ENCODE measurements around the gene SRCIN1. TPM values are rescaled to one million over a fixed set of nuclear protein-coding genes. Genes with fewer than 3 reads are reported as not detected.
"Not testable (repeated sequence)": the region's sequence is repeated elsewhere in the genome, so short reads cannot be mapped to it uniquely, and the experiment has no call there.

The SRCIN1 gene
- total and polyA plus RNA-seq, 5 donors: 0.89 to 4.8 (median 2.6) TPM

DNA sequence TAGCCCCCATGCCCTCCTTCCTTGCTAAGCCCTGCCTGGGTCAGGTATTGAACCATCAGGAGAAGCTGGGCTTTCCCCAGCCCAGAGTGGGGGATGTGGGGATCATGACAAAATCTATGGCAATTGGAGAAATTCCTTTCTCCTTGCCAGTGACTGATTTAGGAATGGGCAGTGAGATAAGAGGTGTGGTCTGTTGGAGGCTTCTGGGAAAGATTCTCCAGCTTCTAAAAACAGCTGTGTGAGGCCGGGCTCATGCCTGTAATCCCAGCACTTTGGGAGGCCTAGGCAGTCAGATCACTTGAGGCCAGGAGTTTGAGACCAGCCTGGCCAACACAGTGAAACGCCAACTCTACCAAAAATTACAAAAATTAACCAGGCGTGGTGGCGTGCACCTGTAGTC is 69.1 kb downstream of the SRCIN1 start:
- H3K4me3 ChIP-seq (ENCODE audit: low read length): no peak overlapping the region
- H3K9me3 ChIP-seq (ENCODE audit: control insufficient read depth, low read length): no peaks in the 10 kb centered on the region
- 78% methylated on average over 4 of the region's 4 CpGs for WGBS
- H3K4me1 ChIP-seq (ENCODE audit: control insufficient read depth, insufficient read depth, low read length): no peaks in the 10 kb centered on the region
- DNase-seq (no peak), ATAC-seq (peak in 1 of 2 donors; percentile 12)
- H3K27me3 ChIP-seq (ENCODE audit: control insufficient read depth, insufficient read depth): no peaks in the 10 kb centered on the region
- no peak overlapping the region for H3K27ac ChIP-seq (ENCODE audit: low read length)
- intact Hi-C loops (cut with DNase I): no loop called here

DNA sequence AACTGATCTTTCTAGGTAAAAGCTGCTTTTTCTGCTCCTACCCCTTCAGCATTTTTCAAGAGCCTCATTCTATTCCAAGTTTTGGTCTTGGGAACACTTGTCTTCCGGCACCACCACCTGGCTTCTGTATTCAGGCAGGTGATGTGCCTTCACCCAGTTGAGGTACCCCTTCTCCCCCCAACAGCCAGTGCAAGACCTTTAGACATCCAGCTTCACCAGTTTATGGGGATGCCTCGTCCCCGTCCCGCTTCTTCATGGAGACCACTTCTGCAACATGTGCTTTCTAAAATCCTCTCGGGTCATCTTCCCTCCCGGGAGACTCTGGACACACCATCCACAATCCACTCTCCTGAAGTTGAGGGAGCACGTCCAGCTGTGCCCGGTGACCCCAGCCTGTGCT is 69.9 kb downstream of the SRCIN1 start:
- H3K27me3 ChIP-seq (ENCODE audit: control insufficient read depth, insufficient read depth): no peaks in the 10 kb centered on the region
- no peaks in the 10 kb centered on the region for H3K4me1 ChIP-seq (ENCODE audit: control insufficient read depth, insufficient read depth, low read length)
- intact Hi-C loops (cut with DNase I): no loop called here
- no peak overlapping the region for H3K27ac ChIP-seq (ENCODE audit: low read length)
- WGBS: 74% methylated on average over 8 of the region's 8 CpGs
- no peak for DNase-seq
- ATAC-seq: no peak
- H3K9me3 ChIP-seq (ENCODE audit: control insufficient read depth, low read length): no peaks in the 10 kb centered on the region
- no peak overlapping the region for H3K4me3 ChIP-seq (ENCODE audit: low read length)

- no peaks in the 10 kb centered on the region for H3K4me1 ChIP-seq (ENCODE audit: control insufficient read depth, insufficient read depth, low read length)
- H3K27ac ChIP-seq (ENCODE audit: low read length): no peak overlapping the region
- H3K9me3 ChIP-seq (ENCODE audit: control insufficient read depth, low read length): no peaks in the 10 kb centered on the region
- DNase-seq (no peak), ATAC-seq (no peak)
- no peaks in the 10 kb centered on the region for H3K27me3 ChIP-seq (ENCODE audit: control insufficient read depth, insufficient read depth)
- no peak overlapping the region for H3K4me3 ChIP-seq (ENCODE audit: low read length)
- WGBS: 64% methylated on average over 7 of the region's 7 CpGs
- intact Hi-C loops (cut with DNase I): no loop called here
Measured at GRCh38 chr17:38534498-38534885, 71.3 kb downstream of the SRCIN1 start.

DNA sequence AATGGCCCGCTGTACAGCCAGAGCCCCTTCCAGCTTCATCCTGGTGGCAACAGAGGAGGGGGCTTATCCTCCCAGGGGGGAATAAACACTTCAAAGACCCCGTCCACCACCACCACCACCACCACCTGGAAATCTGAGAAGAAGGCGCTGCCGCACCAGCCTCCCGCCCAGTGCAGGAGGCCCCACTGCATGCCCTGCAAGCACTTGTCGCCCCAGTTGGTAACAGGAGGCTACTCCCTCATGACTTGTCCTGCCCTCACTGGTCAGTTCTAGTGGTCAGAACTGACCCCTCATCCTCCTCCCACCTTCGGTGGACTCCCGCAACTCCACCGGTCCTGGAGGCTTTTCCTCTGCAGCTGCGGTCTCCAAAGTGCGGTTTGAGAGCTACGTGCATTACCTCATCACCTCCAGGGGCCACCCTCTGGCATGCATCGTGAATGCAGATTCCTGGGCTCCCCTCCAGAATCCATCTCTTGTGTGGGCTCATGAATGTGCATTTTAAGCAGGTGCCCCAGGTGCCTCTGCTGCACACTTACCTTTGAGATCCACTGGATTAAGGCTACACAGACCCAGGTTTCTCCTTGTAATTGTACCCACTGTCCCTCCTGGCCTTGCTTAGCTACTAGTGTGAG is 71.8 kb downstream of the SRCIN1 start:
- no peak overlapping the region for H3K4me3 ChIP-seq (ENCODE audit: low read length)
- DNase-seq: no peak
- 65% methylated on average over 13 of the region's 13 CpGs for WGBS
- no peak for ATAC-seq
- intact Hi-C loops (cut with DNase I): no loop called here
- H3K9me3 ChIP-seq (ENCODE audit: control insufficient read depth, low read length): no peaks in the 10 kb centered on the region
- H3K27me3 ChIP-seq (ENCODE audit: control insufficient read depth, insufficient read depth): no peaks in the 10 kb centered on the region
- no peak overlapping the region for H3K27ac ChIP-seq (ENCODE audit: low read length)
- no peaks in the 10 kb centered on the region for H3K4me1 ChIP-seq (ENCODE audit: control insufficient read depth, insufficient read depth, low read length)

DNA sequence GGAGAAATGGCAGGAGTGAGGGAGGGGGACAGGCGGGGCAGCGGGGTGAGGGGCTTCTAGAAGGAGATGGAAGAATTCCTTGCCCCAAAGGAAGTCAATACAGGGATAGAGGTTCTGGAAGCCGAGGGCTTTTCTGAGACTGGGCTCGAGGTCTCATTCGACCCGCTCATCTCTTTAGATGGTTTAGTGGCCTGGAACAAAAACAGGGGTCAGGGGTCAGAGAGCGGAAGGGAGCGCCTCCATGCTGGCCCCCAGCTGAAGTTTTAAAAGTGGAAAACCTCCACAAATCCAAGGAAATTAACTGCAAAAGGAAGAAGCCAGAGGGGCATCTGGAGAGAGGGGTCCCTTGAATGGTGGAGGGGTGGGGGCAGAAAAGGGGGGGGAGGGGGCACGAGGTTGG is 72.5 kb downstream of the SRCIN1 start:
- 60% methylated on average over 9 of the region's 9 CpGs for WGBS
- Histone ChIP-seq H3K27me3 (ENCODE audit: control insufficient read depth, insufficient read depth) (no peaks in the 10 kb centered on the region), H3K27ac (ENCODE audit: low read length) (no peak overlapping the region), H3K9me3 (ENCODE audit: control insufficient read depth, low read length) (no peaks in the 10 kb centered on the region), H3K4me1 (ENCODE audit: control insufficient read depth, insufficient read depth, low read length) (no peaks in the 10 kb centered on the region), H3K4me3 (ENCODE audit: low read length) (no peak overlapping the region)
- intact Hi-C loops (cut with DNase I): no loop called here
- ATAC-seq (no peak), DNase-seq (no peak)

DNA sequence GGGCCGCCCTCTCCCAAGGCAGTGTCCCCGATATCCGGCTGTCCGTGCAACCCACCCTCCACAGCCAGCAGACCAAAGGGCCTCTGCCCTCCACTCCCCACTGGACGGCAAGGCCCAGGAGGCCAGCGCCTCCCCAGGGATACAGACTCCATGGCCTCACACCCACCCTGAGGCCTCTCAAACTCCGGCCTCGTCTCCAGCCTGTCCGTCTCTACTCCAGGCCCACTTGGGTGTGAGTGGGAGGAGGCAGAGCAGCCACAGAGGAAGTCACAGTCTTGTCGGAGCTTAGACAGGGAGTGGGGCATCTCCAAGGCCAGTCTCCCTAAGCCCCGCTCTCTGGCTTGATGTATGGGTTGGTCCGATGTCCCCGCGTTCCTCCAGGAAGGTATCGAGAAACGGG is 73.3 kb downstream of the SRCIN1 start:
- Histone ChIP-seq H3K27ac (ENCODE audit: low read length) (no peak overlapping the region), H3K9me3 (ENCODE audit: control insufficient read depth, low read length) (no peaks in the 10 kb centered on the region), H3K27me3 (ENCODE audit: control insufficient read depth, insufficient read depth) (no peaks in the 10 kb centered on the region), H3K4me1 (ENCODE audit: control insufficient read depth, insufficient read depth, low read length) (no peaks in the 10 kb centered on the region), H3K4me3 (ENCODE audit: low read length) (no peak overlapping the region)
- ATAC-seq: peak in 1 of 2 donors; percentile 18
- intact Hi-C loops (cut with DNase I): no loop called here
- no peak for DNase-seq
- WGBS: 74% methylated on average over 16 of the region's 16 CpGs

- WGBS: 75% methylated on average over 11 of the region's 11 CpGs
- DNase-seq; H3K9me3 ChIP-seq (ENCODE audit: control insufficient read depth, low read length); H3K27me3 ChIP-seq (ENCODE audit: control insufficient read depth, insufficient read depth); H3K27ac ChIP-seq (ENCODE audit: low read length); intact Hi-C loops (cut with DNase I); ATAC-seq; H3K4me3 ChIP-seq (ENCODE audit: low read length); H3K4me1 ChIP-seq (ENCODE audit: control insufficient read depth, insufficient read depth, low read length): not testable (repeated sequence)
Measured at GRCh38 chr17:38531761-38532160, 74.0 kb downstream of the SRCIN1 start.

- H3K27ac ChIP-seq (ENCODE audit: low read length); intact Hi-C loops (cut with DNase I): not testable (repeated sequence)
- 43% methylated on average over 10 of the region's 11 CpGs for WGBS
Measured at GRCh38 chr17:38530856-38531255, 74.9 kb downstream of the SRCIN1 start.

DNA sequence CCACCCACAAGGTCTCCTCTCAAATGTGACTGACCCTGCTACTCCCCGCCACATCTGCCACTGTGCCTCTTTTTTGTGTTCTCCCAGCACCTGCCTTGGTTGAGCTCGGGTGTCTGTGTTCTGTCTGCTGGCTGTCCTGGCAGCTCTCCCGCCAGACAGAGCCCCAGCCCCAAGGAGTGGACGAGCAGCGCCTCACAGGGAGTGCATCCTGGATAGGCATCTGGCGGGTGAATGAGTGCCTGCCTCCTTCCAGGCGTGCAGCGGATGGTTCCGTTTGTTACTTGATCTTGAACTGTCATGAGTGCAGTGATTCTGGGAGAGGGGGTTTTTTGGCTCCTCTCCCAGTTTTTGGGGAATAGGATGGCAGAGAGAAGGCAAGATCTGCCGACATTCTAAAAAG is 77.6 kb downstream of the SRCIN1 start:
- ATAC-seq; H3K4me1 ChIP-seq (ENCODE audit: control insufficient read depth, insufficient read depth, low read length); intact Hi-C loops (cut with DNase I); H3K4me3 ChIP-seq (ENCODE audit: low read length); H3K27me3 ChIP-seq (ENCODE audit: control insufficient read depth, insufficient read depth); H3K27ac ChIP-seq (ENCODE audit: low read length); DNase-seq; H3K9me3 ChIP-seq (ENCODE audit: control insufficient read depth, low read length): not testable (repeated sequence)
- WGBS: 17% methylated on average over 10 of the region's 10 CpGs

More at GRCh38 chr17:38530856-38531255, 74.9 kb downstream of the SRCIN1 start:
- not testable (repeated sequence) for H3K9me3 ChIP-seq (ENCODE audit: control insufficient read depth, low read length); H3K27me3 ChIP-seq (ENCODE audit: control insufficient read depth, insufficient read depth); H3K4me1 ChIP-seq (ENCODE audit: control insufficient read depth, insufficient read depth, low read length); DNase-seq; H3K4me3 ChIP-seq (ENCODE audit: low read length); ATAC-seq

- WGBS: 50% methylated on average over 8 of the region's 8 CpGs
- H3K4me1 ChIP-seq (ENCODE audit: control insufficient read depth, insufficient read depth, low read length); ATAC-seq; H3K9me3 ChIP-seq (ENCODE audit: control insufficient read depth, low read length); intact Hi-C loops (cut with DNase I); H3K4me3 ChIP-seq (ENCODE audit: low read length); DNase-seq; H3K27ac ChIP-seq (ENCODE audit: low read length); H3K27me3 ChIP-seq (ENCODE audit: control insufficient read depth, insufficient read depth): not testable (repeated sequence)
Measured at GRCh38 chr17:38526526-38526925, 79.2 kb downstream of the SRCIN1 start.

DNA sequence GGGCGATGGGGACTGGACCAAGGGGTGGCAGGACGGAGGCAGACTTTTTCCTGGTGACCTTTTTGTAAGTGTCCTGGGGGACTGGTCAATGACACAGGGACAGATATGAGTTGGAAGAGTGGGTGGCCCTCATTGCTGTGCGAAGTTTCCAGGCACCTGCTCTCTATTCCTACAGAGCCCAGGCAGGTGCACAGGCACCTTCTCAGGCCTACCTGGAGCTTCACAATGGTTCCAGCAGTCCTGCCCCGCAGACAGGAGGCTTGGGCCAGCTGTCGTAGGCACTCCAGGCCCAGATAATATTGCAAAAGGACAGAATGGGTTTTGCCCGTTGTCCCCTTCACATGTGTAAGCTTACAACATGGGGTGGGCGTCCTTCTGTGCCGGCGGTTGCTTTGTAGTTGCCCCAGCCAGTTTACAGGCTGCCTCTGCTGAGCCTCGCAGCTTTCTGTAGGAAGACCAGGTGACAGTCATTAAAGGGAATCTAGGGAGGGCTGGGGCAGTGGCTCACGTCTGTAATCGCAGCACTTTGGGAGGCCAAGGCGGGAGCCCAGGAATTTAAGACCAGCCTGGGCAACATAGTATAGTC is 93.2 kb downstream of the SRCIN1 start:
- Histone ChIP-seq H3K4me1 (ENCODE audit: control insufficient read depth, insufficient read depth, low read length) (peaks cover 7% of the 10 kb centered on the region), H3K4me3 (ENCODE audit: low read length) (no peak overlapping the region), H3K9me3 (ENCODE audit: control insufficient read depth, low read length) (no peaks in the 10 kb centered on the region), H3K27ac (ENCODE audit: low read length) (no peak overlapping the region), H3K27me3 (ENCODE audit: control insufficient read depth, insufficient read depth) (no peaks in the 10 kb centered on the region)
- no peak for ATAC-seq
- WGBS: 74% methylated on average over 13 of the region's 13 CpGs
- no peak for DNase-seq
- intact Hi-C loops (cut with DNase I): loop anchor here in 1 of 4 donors (10.0 kb wide), 1 partner anchor 72 kb away; no protein-coding TSS in a partner anchor
